Measurements from ENCODE around the gene MIEN1. TPM values are rescaled to one million over a fixed set of nuclear protein-coding genes. Genes with fewer than 3 reads are reported as not detected.
A peak's percentile ranks its signal among the peaks of the same experiment; 100 is the strongest.

Gene MIEN1
- total and polyA plus RNA-seq, 2 of the 13 experiments (the other 11 are each of a cell fraction or from before 2014, with no cell fraction given) = 40.6 to 56.6 TPM

GRCh38 chr17:39687101-39687545, 43.2 kb downstream of the MIEN1 start (continued):
- TF ChIP-seq ZNF687 (CRISPR knock-in tag; IDR thresholded peaks at IDR 0.05) (no peak), FOXA3 (CRISPR knock-in tag; IDR thresholded peaks at IDR 0.05) (0 out of 2 replicates have a peak, but pooled peaks have one; percentile 48), ZKSCAN5 (CRISPR knock-in tag; IDR thresholded peaks at IDR 0.05) (no peak), MYPOP (CRISPR knock-in tag; IDR thresholded peaks at IDR 0.05) (0 out of 2 replicates have a peak, but pooled peaks have one; percentile 14), ZBTB7B (CRISPR knock-in tag; IDR thresholded peaks at IDR 0.05) (0 out of 2 replicates have a peak, but pooled peaks have one; percentile 28), TEAD3 (CRISPR knock-in tag; optimal IDR thresholded peaks at IDR 0.05; ENCODE audit: borderline replicate concordance) (peak; percentile 85), SNAPC4 (CRISPR knock-in tag; IDR thresholded peaks at IDR 0.05) (peak; percentile 46; the same call in 1 of the 2 replicates), MXD3 (CRISPR knock-in tag; IDR thresholded peaks at IDR 0.05) (no peak), KDM1A (CRISPR knock-in tag; IDR thresholded peaks at IDR 0.05) (0 out of 2 replicates have a peak, but pooled peaks have one; percentile 17), ZFP36 (IDR thresholded peaks at IDR 0.05; ENCODE audit: borderline replicate concordance, low read depth, low read length, partially characterized antibody) (no peak), ZNF205 (CRISPR knock-in tag; IDR thresholded peaks at IDR 0.05) (peak; percentile 96), ZSCAN12 (CRISPR knock-in tag; IDR thresholded peaks at IDR 0.05) (no peak), PHF5A (CRISPR knock-in tag; IDR thresholded peaks at IDR 0.05; ENCODE audit: low read depth, unreplicated experiment) (peak; percentile 35), ZNF12 (CRISPR knock-in tag; IDR thresholded peaks at IDR 0.05) (no peak), CBX1 (IDR thresholded peaks at IDR 0.05; ENCODE audit: low read depth) (no peak), ZNF230 (CRISPR knock-in tag; IDR thresholded peaks at IDR 0.05) (no peak), RNF219 (CRISPR knock-in tag; IDR thresholded peaks at IDR 0.05) (0 out of 2 replicates have a peak, but pooled peaks have one; percentile 65), HDAC1 (CRISPR knock-in tag; IDR thresholded peaks at IDR 0.05) (peak; percentile 46)

All from HepG2 (cell line).